MM.1S (cell line): Measurements from ENCODE around the gene INSRR.

Experiments used
- DNase-seq: peaks from one replicate; pipeline ENCODE4 v3.0.0-alpha.2; 2015
- H2AFZ ChIP-seq: fragments of 300-600 bp; sonication (generic); 2 replicates; pipeline ENCODE4 v1.6.0; 2016; ENCODE audit warnings: antibody characterized with exemption, low read length
- H3F3A ChIP-seq: fragments of 300-600 bp; sonication (generic); 2 replicates; pipeline ENCODE4 v1.6.1; 2016; ENCODE audit warnings: mild to moderate bottlenecking, antibody characterized with exemption, low read length, moderate library complexity, mixed read lengths; ENCODE audit not compliant: insufficient read depth
- H3K27ac ChIP-seq: fragments of 300-600 bp; sonication (generic); 2 replicates; pipeline ENCODE4 v1.5.1; 2016; ENCODE audit warnings: mild to moderate bottlenecking, low read length
- H3K27me3 ChIP-seq: fragments of 300-600 bp; sonication (generic); replicated peaks from 2 replicates; pipeline ENCODE4 v1.6.0; 2016; ENCODE audit warnings: low read length; ENCODE audit not compliant: insufficient read depth
- H3K36me3 ChIP-seq: fragments of 300-600 bp; sonication (generic); replicated peaks from 2 replicates; pipeline ENCODE4 v1.6.1; 2016; ENCODE audit warnings: mild to moderate bottlenecking, low read length, mixed read lengths; ENCODE audit not compliant: insufficient read depth
- H3K4me1 ChIP-seq: fragments of 300-600 bp; sonication (generic); 2 replicates; pipeline ENCODE4 v1.6.1; 2016; ENCODE audit warnings: low read length, mixed read lengths
- H3K4me2 ChIP-seq: fragments of 300-600 bp; sonication (generic); 2 replicates; pipeline ENCODE4 v1.6.0; 2016; ENCODE audit warnings: low read depth, low read length
- H3K4me3 ChIP-seq: fragments of 300-600 bp; sonication (generic); 2 replicates; pipeline ENCODE4 v1.5.1; 2016; ENCODE audit warnings: low read length, mixed read lengths
- H3K79me2 ChIP-seq: fragments of 300-600 bp; sonication (generic); 2 replicates; pipeline ENCODE4 v1.6.1; 2016; ENCODE audit warnings: mixed run types, low read length, mixed read lengths
- H3K9ac ChIP-seq: fragments of 300-600 bp; sonication (generic); 2 replicates; pipeline ENCODE4 v1.6.1; 2016; ENCODE audit warnings: low read length, mixed read lengths
- H3K9me2 ChIP-seq: fragments of 300-600 bp; sonication (generic); replicated peaks from 2 replicates; pipeline ENCODE4 v1.6.1; 2016; ENCODE audit warnings: mild to moderate bottlenecking, low read length, mixed read lengths; ENCODE audit not compliant: insufficient read depth
- H3K9me3 ChIP-seq: fragments of 300-600 bp; sonication (generic); replicated peaks from 2 replicates; pipeline ENCODE4 v1.6.1; 2016; ENCODE audit warnings: mild to moderate bottlenecking, low read length, mixed read lengths; ENCODE audit not compliant: insufficient read depth
- H4K20me1 ChIP-seq: fragments of 300-600 bp; sonication (generic); 2 replicates; pipeline ENCODE4 v1.6.1; 2016; ENCODE audit warnings: mild to moderate bottlenecking, low read length, moderate library complexity, mixed read lengths; ENCODE audit not compliant: insufficient read depth
- EZH2 ChIP-seq: fragments of 300-600 bp; sonication (generic); optimal IDR thresholded peaks from 2 replicates; pipeline ENCODE3; 2017; ENCODE audit warnings: low read depth, mild to moderate bottlenecking, antibody characterized with exemption, low read length, mixed read lengths
- EZH2phosphoT487 ChIP-seq: fragments of 300-600 bp; sonication (generic); IDR thresholded peaks from 2 replicates; pipeline ENCODE4 v1.6.1; 2018; ENCODE audit warnings: antibody characterized with exemption, low read length
- TF ChIP-seq, protein P1 (sequence below): fragments of 300-600 bp; sonication (generic); IDR thresholded peaks from 2 replicates; pipeline ENCODE4 v1.5.1; 2016; ENCODE audit warnings: antibody characterized with exemption, low read length, mixed read lengths

The INSRR gene

DNA sequence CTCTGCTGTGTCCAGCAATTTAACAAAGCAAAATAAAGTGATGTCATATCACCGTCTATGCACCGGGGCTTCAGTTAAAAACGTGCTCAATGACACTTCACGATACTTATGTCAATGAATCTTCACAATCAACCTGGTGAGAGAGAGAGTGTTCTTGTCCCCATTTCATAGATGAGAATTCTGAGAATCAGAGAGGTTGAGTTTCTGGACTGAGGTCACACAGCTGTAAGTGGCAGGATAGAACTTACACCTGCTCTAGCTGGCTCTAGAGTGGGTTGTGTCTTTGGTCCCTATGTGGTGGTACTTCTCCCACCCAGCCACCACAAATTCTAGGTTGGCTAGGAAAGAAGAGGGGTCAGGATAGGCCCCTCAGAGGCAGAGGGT lies 6.9 kb upstream of the INSRR start:
- no peak for TF ChIP-seq EZH2phosphoT487
- TF ChIP-seq, protein P1, sequence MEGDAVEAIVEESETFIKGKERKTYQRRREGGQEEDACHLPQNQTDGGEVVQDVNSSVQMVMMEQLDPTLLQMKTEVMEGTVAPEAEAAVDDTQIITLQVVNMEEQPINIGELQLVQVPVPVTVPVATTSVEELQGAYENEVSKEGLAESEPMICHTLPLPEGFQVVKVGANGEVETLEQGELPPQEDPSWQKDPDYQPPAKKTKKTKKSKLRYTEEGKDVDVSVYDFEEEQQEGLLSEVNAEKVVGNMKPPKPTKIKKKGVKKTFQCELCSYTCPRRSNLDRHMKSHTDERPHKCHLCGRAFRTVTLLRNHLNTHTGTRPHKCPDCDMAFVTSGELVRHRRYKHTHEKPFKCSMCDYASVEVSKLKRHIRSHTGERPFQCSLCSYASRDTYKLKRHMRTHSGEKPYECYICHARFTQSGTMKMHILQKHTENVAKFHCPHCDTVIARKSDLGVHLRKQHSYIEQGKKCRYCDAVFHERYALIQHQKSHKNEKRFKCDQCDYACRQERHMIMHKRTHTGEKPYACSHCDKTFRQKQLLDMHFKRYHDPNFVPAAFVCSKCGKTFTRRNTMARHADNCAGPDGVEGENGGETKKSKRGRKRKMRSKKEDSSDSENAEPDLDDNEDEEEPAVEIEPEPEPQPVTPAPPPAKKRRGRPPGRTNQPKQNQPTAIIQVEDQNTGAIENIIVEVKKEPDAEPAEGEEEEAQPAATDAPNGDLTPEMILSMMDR: no peak
- no peak for TF ChIP-seq EZH2
- Histone ChIP-seq H3K36me3 (no peaks in the 10 kb centered on the region), H2AFZ (no peak overlapping the region), H3K79me2 (no peaks in the 10 kb centered on the region), H3K4me3 (no peak overlapping the region), H3K27me3 (peaks cover 43% of the 10 kb centered on the region), H4K20me1 (no peaks in the 10 kb centered on the region), H3K4me2 (no peak overlapping the region), H3K9ac (no peak overlapping the region), H3F3A (no peaks in the 10 kb centered on the region), H3K9me2 (no peaks in the 10 kb centered on the region), H3K4me1 (peaks cover 11% of the 10 kb centered on the region; the same call in 1 of the 2 replicates), H3K27ac (no peak overlapping the region), H3K9me3 (no peaks in the 10 kb centered on the region)
- DNase-seq: no peak

DNA sequence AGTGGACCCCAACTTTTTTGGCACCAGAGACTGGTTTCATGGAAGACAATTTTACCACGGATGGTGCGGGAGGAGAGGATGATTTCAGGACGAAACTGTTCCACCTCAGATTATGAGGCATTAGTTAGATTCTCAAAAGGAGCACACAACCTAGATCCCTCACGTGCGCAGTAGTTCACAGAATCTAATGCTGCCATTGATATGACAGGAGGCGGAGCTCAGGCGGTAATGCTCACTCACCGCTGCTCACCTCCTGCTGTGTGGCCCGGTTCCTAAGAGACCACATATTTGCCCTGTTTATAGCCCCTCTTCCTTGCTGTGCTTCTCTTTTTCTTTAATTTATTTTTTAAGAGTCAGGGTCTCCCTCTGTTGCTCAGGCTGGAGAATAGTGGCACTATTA lies 6.3 kb upstream of the INSRR start:
- H3K27ac ChIP-seq: no peak overlapping the region

DNA sequence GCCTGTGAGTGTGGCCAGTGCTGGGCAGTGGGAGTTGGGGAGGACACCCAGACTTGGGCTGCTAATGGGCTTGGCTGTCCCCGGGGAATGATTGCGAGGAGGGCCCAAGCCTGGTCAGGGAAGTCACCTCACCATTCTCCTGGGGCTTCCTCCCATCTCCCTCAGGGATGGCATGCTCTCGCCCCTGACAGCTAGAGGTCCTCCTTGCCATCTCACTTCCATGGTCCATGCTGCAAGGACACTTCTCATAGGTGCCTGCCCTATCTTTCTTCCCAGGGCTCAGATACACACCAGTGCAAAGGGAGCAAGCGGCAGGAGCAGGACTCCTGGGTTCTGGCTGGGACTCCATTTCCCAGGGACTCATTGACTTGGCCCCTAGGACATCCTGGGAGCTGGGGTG lies 5.9 kb upstream of the INSRR start:
- TF ChIP-seq, protein P1: no peak
- no peak for TF ChIP-seq EZH2
- TF ChIP-seq EZH2phosphoT487: no peak

More for the DNA sequence above, 6.3 kb upstream of the INSRR start:
- Histone ChIP-seq H4K20me1 (no peaks in the 10 kb centered on the region), H3K4me3 (no peak overlapping the region), H3F3A (no peaks in the 10 kb centered on the region), H3K36me3 (no peaks in the 10 kb centered on the region), H3K9ac (no peak overlapping the region), H3K4me1 (peaks cover 14% of the 10 kb centered on the region), H3K79me2 (no peaks in the 10 kb centered on the region), H3K9me3 (no peaks in the 10 kb centered on the region), H3K27me3 (peaks cover 43% of the 10 kb centered on the region), H3K9me2 (no peaks in the 10 kb centered on the region), H2AFZ (no peak overlapping the region), H3K4me2 (no peak overlapping the region)
- TF ChIP-seq EZH2 (no peak), EZH2phosphoT487 (no peak)
- TF ChIP-seq, protein P1: no peak
- no peak for DNase-seq

More for the DNA sequence above, 5.9 kb upstream of the INSRR start:
- H3K4me3 ChIP-seq: no peak overlapping the region
- no peaks in the 10 kb centered on the region for H3F3A ChIP-seq
- no peaks in the 10 kb centered on the region for H3K36me3 ChIP-seq
- no peaks in the 10 kb centered on the region for H4K20me1 ChIP-seq
- no peak overlapping the region for H3K27ac ChIP-seq
- H3K4me2 ChIP-seq: no peak overlapping the region
- no peak overlapping the region for H2AFZ ChIP-seq
- H3K9ac ChIP-seq: no peak overlapping the region
- H3K27me3 ChIP-seq: peaks cover 43% of the 10 kb centered on the region
- no peaks in the 10 kb centered on the region for H3K79me2 ChIP-seq
- H3K4me1 ChIP-seq: peaks cover 18% of the 10 kb centered on the region
- no peaks in the 10 kb centered on the region for H3K9me3 ChIP-seq
- DNase-seq: no peak
- no peaks in the 10 kb centered on the region for H3K9me2 ChIP-seq
